BE2C (cell line): ENCODE results near the gene DDC.

Source experiments
- DNase-seq: peaks from one replicate; pipeline ENCODE4 v3.0.0-alpha.2; 2020
- H3K27me3 ChIP-seq: fragments of 250-450 bp; sonication (Bioruptor Pico); 2 replicates; pipeline ENCODE4 v1.5.1; 2020; ENCODE audit warnings: mild to moderate bottlenecking
- H3K36me3 ChIP-seq: fragments of 250-450 bp; sonication (Bioruptor Pico); 2 replicates; pipeline ENCODE4 v1.5.1; 2020; ENCODE audit warnings: mild to moderate bottlenecking
- H3K4me1 ChIP-seq: fragments of 250-450 bp; sonication (Bioruptor Pico); 2 replicates; pipeline ENCODE4 v1.5.1; 2020
- H3K4me3 ChIP-seq: 2 replicates; pipeline ENCODE4 v1.5.1; 2011; ENCODE audit warnings: low read depth, low read length
- H3K9me3 ChIP-seq: fragments of 250-450 bp; sonication (Bioruptor Pico); 2 replicates; pipeline ENCODE4 v1.5.1; 2020
- CTCF ChIP-seq: IDR thresholded peaks from 2 replicates; pipeline ENCODE4 v1.5.1; 2012; ENCODE audit warnings: mild to moderate bottlenecking, low read depth, low read length

The DDC gene

GRCh38 chr7:50502001-50502684, 63.1 kb downstream of the DDC start:
- Histone ChIP-seq H3K27me3 (no peaks in the 10 kb centered on the region), H3K4me1 (peaks cover 87% of the 10 kb centered on the region), H3K4me3 (0 out of 2 replicates have a peak overlapping the region, but pooled peaks have one; percentile 3), H3K36me3 (peaks cover 60% of the 10 kb centered on the region), H3K9me3 (no peaks in the 10 kb centered on the region)
- peak; percentile 81 for DNase-seq
- no peak for TF ChIP-seq CTCF

DNA sequence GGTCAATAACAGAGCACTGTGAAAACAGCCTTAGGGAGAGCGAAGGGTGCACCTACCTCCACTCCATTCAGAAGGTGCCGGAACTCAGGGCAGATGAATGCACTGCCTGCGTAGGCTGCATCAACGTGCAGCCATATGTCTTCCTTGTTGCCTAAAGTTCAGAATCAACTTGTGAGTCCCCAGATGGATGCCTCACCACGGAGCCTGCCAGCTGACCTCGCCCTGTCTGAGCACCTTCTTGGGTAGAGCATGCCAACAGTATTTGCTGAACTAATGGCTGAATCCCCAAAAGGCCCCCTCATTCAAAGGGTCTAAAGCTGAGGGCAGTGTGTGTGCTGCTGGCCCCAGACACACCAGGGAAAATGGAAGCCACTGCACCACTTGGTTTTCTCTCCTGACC, 66.1 kb downstream of the DDC start:
- no peak for TF ChIP-seq CTCF
- DNase-seq: no peak
- H3K36me3 ChIP-seq: peaks cover 61% of the 10 kb centered on the region
- no peaks in the 10 kb centered on the region for H3K9me3 ChIP-seq
- H3K4me1 ChIP-seq: peaks cover 78% of the 10 kb centered on the region
- no peaks in the 10 kb centered on the region for H3K27me3 ChIP-seq
- no peak overlapping the region for H3K4me3 ChIP-seq

DNA sequence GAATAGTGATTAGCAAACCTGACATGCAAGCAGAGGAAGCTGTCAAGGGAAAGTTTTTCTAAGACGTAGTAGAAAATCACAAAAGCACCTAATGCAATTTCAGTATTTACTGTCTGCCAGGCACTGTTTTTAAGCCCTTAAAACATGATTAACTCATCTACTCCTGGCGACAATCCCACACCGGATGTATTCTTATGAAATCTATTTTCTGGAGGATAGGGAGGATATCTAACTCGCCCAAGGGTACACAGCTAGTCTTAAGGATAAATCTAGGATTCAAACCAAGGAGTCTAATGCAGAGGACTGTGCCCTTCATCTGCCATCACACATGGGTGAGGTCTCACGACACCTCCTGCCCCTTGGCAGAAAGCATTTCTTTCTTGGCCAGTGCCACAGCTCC, 67.2 kb downstream of the DDC start:
- H3K27me3 ChIP-seq: no peaks in the 10 kb centered on the region
- peak; percentile 42 for DNase-seq
- H3K36me3 ChIP-seq: peaks cover 59% of the 10 kb centered on the region
- H3K4me1 ChIP-seq: peaks cover 69% of the 10 kb centered on the region
- no peak for TF ChIP-seq CTCF
- peak overlapping the region; percentile 4; the same call in 1 of the 2 replicates for H3K4me3 ChIP-seq
- no peaks in the 10 kb centered on the region for H3K9me3 ChIP-seq

DNA sequence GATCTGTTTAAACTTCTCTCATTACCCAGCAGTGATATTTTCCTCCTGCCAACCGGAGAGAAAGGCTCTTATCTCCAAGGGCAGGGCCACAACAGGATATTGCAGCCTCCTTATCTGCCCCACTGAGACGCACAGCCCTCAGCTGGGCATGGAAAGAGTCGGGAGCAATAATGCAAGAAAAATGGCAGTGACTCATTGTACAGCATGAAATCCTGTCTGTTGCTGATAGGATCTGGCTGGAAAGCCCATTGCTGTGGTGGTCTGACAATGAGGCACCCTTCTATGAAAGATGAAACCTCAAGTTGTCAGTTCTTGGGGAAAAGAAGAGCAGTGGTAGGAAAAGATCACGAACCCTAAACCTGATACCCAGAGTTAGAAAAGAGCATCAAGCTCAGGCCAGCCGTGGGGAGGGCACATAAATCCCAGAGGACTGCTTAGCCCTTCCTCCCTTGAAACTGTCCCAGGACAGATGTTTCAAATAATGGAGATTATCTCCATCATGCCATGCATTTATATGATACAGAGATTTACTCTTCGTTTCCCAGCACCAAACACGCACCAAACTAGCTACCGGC, 68.0 kb downstream of the DDC start:
- TF ChIP-seq CTCF: no peak
- peaks cover 61% of the 10 kb centered on the region for H3K4me1 ChIP-seq
- peak; percentile 84 for DNase-seq
- H3K9me3 ChIP-seq: no peaks in the 10 kb centered on the region
- H3K27me3 ChIP-seq: no peaks in the 10 kb centered on the region
- H3K36me3 ChIP-seq: peaks cover 62% of the 10 kb centered on the region
- H3K4me3 ChIP-seq: peak overlapping the region; percentile 4

GRCh38 chr7:50496569-50496968, 68.6 kb downstream of the DDC start:
- no peak for TF ChIP-seq CTCF
- peaks cover 55% of the 10 kb centered on the region for H3K4me1 ChIP-seq
- no peaks in the 10 kb centered on the region for H3K9me3 ChIP-seq
- peak overlapping the region; percentile 4 for H3K4me3 ChIP-seq
- H3K36me3 ChIP-seq: peaks cover 62% of the 10 kb centered on the region
- no peaks in the 10 kb centered on the region for H3K27me3 ChIP-seq
- peak; percentile 63 for DNase-seq

- no peak for TF ChIP-seq CTCF
- Histone ChIP-seq H3K4me3 (no peak overlapping the region), H3K27me3 (no peaks in the 10 kb centered on the region), H3K9me3 (no peaks in the 10 kb centered on the region), H3K4me1 (peaks cover 49% of the 10 kb centered on the region), H3K36me3 (peaks cover 63% of the 10 kb centered on the region)
- no peak for DNase-seq
These were observed 69.5 kb downstream of the DDC start for GRCh38 chr7:50495746-50496145.
